GM19240 (cell line): ENCODE measurements around the gene MBD5.

ENCODE experiments used
- DNase-seq: peaks from one replicate; pipeline ENCODE4 v3.0.0; 2011; ENCODE audit warnings: low spot score; ENCODE audit not compliant: insufficient read length

Gene MBD5

DNA sequence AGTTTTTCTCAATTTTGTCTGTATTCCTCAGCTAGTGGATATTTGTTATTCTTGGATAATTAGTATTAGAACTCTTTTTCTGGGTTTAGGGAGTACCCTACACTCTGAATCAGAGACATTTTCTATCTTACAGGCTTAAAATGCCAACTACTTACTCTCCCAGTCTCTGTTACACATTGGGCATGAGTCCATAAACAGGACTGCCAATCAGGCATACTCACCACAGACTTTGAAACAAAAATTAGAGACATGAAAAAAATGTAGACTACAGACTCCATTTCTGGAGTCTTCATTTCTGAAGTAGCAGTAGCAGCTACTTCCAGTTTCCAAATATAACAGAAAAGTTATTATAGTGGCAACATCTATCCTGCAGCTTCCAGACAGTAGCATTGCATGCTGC, 279.7 kb downstream of the MBD5 start:
- DNase-seq, result no peak

DNA sequence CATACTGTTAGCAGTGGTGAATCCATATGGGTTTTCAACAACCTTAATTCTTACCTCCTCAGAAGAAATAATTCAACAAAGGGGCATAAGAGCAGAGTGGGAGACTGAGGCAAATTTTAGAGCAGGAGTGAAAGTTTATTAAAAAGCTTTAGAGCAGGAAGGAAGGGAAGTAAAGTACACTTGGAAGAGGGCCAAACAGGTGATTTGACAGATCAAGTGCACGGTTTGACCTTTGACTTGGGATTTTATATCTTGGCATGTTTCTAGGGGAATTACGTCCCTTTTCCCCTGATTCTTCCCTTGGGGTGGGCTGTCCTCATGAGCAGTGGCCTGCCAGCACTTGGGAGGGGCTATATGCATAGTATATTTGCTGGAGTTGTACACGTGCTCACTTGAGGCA, 280.5 kb downstream of the MBD5 start:
- no peak for DNase-seq

GRCh38 chr2:148302526-148302925, 281.6 kb downstream of the MBD5 start:
- DNase-seq, result no peak

- DNase-seq, result no peak
These were observed 282.3 kb downstream of the MBD5 start for GRCh38 chr2:148303161-148303560.

GRCh38 chr2:148305476-148305875, 284.6 kb downstream of the MBD5 start:
- DNase-seq, result no peak

GRCh38 chr2:148306027-148306426, 285.1 kb downstream of the MBD5 start:
- DNase-seq, result no peak

DNA sequence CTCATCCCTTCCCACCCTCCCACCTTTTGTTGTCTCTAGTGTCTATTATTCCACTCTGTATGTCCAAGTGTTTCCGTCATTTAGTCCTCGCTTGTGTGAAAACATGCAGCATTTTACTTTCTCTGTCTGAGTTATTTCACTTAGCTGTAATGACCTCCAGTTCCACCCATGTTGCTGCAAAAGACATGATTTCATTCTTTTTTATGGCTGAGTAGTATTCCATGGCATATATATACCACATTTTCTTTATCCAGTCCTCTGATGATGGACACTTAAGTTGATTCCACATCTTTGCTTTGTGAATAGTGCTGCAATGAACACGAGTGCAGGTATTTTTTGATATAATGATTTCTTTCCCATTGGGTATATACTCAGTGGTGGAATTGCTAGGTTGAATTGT, 296.7 kb downstream of the MBD5 start:
- DNase-seq, result no peak

DNA sequence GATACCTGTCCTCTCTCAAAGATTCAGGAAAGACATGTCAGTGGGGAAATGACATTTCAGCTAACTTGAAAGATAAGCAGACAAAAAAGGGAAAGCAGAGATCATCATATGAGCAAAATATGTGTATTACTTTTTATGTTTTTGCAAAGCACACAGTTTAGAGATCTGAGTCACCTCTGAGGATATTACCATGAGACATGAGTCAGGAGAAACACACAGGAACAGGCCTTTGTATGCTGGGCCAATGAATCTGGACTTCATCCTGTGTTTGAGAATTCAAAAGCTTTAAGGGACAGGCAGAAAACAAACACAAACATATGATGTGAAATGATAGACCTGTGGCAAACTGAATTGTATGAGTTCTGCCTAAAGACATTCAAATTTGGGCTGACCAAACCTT, 317.6 kb downstream of the MBD5 start:
- no peak for DNase-seq

DNA sequence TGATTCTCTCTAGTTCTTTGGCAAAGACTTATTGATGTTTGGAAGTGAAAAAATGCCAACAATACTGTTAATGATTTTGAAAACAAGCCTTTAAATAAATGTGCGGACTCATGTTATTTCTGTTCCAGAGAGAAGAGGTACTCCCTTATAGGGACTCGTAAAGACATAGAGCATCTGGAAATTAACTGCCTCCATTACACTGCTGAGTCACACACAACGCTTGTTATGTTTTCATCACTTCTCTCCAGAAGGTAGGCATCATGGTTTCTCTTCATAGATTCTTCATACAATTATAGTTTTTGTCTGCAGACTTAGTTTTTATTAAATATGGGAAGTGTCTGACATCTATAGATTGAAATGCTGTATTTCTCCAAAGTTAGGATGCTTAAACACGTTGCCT, 321.2 kb downstream of the MBD5 start:
- DNase-seq, result no peak

DNA sequence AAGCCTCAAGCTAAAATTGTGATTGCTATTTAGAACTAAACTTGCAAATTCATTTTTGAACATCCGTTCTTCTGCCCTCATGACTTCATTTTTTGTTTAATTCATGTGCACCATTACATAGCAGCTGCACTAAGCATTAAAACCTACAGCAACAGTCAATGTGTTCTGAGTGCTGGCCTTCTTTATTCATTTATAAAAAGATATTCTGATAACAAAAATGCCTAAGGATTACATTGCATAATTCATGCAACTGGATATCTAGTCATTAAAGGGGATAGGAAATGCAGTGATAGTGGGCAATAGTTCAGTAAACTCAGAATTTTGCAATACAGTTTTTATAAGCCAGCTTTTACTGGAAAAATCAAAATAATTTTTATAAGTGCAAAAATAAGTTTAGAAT, 329.3 kb downstream of the MBD5 start:
- no peak for DNase-seq

DNA sequence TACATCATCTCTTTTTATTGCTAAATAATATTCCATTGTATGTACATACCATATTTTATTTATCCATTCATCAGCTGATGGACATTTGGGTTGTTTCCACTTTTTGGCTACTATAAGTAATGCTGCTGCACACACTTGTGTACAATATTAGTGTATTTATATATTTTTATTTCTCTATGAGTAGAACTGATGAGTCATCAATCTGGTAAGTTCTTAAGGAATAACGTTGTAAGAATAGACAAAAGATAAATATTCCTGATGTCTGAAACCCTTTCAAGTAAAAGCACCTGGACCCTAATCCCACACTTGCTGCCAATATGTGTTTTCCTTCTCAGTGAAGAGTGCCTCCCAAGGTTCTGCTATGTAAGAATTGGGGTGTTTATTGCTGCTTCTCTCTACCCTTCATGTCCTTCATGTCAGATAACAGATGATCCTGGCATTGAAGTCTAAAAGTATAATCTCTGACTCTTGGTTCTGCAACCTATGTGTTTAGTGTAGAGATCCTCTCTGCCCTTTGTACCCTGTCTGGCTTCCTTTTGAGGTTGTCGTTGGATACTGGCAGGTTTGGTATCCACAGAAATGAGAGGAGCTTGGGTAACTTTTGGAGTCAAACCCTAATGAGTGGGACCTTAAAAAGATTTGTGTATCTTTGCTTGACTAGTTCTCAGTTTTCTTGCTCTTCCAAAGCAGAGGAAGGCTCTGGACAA, 330.7 kb downstream of the MBD5 start:
- DNase-seq, result no peak

- DNase-seq, result no peak
These were observed 337.5 kb downstream of the MBD5 start for GRCh38 chr2:148358375-148358774.

GRCh38 chr2:148360662-148361061, 339.8 kb downstream of the MBD5 start:
- no peak for DNase-seq

DNA sequence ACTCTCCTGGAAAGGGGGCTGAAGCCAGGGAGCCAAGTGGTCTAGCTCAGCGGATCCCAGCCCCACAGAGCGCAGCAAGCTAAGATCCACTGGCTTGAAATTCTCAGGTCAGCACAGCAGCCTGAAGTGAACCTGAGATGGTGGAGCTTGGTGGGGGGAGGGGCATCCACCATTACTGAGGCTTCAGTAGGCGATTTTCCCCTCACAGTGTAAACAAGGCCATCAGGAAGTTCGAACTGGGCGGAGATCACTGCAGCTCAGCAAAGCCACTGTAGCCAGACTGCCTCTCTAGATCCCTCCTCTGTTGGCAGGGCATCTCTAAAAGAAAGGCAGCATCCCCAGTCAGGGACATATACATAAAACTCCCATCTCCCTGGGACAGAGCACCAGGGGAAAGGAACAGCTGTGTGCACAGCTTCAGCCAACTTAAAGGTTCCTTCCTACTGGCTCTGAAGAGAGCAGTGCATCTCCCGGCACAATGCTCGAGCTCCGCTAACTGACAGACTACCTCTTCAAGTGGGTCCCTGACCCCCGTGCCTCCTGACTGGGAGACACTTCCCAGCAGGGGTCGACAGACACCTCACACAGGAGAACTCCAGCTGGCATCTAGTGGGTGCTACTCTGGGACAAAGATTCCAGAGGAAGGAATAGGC, 341.4 kb downstream of the MBD5 start:
- DNase-seq, result no peak

DNA sequence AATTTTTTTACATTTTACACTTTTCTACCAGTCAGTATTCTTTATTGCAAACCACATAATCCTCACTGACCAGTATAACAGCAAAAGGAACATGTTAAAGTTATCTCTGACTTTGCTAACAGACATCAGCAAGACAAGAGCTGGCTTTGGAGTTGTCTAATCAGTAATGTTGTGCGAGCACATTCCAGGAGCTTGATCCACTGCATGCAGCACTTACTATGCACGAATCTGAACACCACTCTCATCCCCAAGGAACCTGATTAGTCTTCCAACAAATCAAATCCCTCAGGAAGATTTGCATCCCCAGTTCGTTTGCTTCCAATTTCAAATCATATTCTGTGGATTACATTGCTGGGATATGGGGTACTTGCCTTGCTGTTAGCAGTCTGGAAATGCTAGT, 354.3 kb downstream of the MBD5 start:
- DNase-seq, result no peak

- no peak for DNase-seq
These were observed 370.4 kb downstream of the MBD5 start for GRCh38 chr2:148391324-148391723.

DNA sequence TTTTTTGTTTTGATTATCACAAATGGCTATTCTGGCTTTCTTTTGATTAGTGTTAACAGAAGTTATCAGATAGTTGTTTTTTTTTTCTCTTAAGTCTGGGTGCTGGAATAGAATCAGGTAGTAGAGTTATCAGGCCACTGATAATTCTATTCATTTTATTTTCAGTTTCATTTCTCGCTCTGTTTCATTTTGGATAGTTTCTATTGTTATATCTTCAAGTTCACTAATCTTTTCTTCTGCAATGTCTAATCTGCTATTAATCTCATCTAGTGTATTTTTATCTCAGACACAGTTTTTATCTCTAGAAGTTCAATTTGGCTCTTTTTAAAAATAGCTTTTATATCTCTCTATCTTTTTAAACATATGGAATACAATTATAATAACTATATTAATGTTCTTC, 381.9 kb downstream of the MBD5 start:
- DNase-seq, result no peak

DNA sequence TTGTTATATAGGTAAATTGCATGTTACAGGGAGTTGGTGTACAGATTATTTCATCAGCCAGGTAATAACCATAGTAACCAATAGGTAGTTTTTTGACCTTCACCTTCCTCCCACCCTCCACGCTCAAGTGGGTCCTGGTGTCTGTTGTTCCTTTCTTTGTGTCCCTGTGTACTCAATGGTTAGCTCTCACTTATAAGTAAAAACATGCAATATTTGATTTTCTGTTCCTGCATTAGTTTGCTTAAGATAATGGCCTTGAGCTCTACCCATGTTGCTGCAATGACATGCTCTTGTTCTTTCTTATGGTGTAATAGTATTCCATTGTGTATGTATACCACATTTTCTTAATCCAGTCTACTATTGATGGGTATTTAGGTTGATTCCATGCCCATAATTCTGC, 390.0 kb downstream of the MBD5 start:
- DNase-seq, result no peak

DNA sequence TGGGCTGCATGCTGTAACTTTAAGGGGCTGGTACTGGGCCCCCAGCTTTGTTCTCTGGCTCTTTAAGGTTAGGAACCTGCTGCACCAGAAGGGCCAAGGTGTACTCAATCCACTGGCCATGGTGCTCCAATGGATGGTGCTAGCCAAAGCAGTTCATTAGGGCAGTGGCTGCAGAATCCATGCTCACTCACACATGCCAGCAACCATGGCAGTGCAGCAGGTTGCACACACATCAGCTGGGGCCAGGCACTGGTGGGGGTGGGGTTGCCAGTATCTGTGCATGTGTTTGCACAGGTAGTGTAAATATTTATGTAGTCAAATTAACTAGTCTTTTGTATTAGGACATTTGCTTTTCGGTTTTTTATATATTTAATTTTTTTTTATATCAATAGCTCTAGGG, 395.4 kb downstream of the MBD5 start:
- no peak for DNase-seq

- DNase-seq, result no peak
These were observed 409.2 kb downstream of the MBD5 start for GRCh38 chr2:148430101-148430500.

- no peak for DNase-seq
These were observed 427.0 kb downstream of the MBD5 start for GRCh38 chr2:148447877-148448276.

DNA sequence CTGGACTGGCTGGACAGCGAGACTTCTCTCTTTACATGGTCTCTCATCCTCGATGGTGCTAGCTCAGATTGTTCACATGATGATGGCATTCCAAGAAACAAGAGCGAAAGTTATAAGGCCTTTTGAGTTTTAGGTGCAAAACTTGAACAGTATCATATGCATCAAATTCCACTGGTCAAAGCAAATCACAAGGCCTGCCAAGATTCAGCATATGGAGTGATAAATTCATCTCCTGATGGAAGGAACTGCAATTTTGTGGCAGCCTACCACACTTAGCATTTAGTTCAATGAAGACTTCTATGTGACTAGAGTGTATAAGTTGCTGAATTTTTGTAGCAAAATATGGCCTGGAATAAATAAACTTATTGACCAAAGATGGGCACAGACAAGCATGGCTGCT, 429.6 kb downstream of the MBD5 start:
- DNase-seq, result no peak

DNA sequence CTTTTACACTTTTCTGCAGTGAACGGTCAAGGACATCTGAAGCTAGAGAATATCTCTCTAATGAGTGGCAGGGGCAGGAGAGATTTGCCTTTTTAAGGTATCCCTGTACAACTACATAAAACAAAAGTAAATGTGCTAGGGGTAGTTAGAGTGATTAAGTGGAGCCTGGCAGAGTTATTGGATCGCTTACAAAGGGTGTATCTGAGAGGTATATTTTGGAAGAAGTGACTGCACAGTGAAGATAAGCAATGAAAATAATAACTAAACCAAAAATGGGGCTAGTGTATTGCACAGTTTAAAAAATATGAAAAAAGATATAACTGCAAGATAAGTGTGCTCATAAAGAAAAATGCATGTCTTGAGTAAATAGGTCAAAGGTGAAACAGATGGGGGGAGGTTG, 430.2 kb downstream of the MBD5 start:
- DNase-seq, result no peak
